GM18951 (cell line): Measurements from ENCODE around the gene GDPD4.

Source experiments
- POLR2A ChIP-seq: IDR thresholded peaks from 4 replicates; pipeline ENCODE4 v1.6.1; 2011; ENCODE audit warnings: mild to moderate bottlenecking; ENCODE audit not compliant: insufficient read length, insufficient read depth; ENCODE audit errors: extremely low read depth
- in situ Hi-C: fragments of 300-500 bp; cut with MboI; formaldehyde crosslinking; loops from one replicate; pipeline ENCODE4 v1.12.0; 2022; ENCODE audit warnings: low sequenced_read_pairs, mixed read lengths, inconsistent platforms; ENCODE audit not compliant: unreplicated experiment

The GDPD4 gene

GRCh38 chr11:77213029-77213579, 88.4 kb downstream of the GDPD4 start:
- in situ Hi-C loops = no loop called here
- no peak for TF ChIP-seq POLR2A

DNA sequence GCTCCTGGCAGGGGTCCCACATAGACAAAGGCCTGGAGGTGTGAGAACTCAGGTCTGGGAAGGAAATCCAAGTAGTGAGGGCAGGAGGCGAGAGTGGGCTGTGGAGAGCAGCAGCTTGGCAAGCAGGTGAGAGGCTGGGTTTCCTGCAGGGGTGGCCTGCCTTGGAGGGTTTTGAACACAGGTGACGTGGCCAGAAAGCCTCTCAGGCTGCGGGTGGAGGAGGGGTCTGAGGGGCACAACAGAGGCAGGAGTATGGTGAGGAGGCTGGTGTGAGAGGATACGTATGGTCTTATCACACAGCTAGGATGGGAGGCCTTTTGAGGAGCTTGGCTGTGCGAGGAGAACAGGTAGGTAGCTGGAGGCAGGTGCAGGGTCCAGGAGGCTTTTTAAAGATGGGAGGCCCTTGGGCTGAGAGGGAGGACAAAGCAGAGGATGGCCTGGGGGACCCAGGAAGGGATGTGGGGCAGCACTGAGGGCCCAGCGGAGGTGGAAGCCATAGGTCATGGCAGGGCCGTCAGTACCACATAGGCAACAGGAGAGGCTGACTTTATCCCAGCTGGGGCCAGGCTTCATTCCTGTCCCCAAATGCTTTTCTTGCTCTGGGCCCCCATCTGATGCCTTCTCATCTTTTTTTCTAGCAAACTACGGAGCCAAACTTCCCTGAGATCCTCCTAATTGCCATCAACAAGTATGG, 89.0 kb downstream of the GDPD4 start:
- in situ Hi-C loops = no loop called here
- no peak for TF ChIP-seq POLR2A

GRCh38 chr11:77211594-77212251, 89.8 kb downstream of the GDPD4 start:
- TF ChIP-seq POLR2A = no peak
- in situ Hi-C loops = no loop called here

GRCh38 chr11:77211040-77211451, 90.4 kb downstream of the GDPD4 start:
- no peak for TF ChIP-seq POLR2A
- in situ Hi-C loops = no loop called here

- in situ Hi-C loops = no loop called here
These were observed 91.8 kb downstream of the GDPD4 start for GRCh38 chr11:77209663-77210062.

DNA sequence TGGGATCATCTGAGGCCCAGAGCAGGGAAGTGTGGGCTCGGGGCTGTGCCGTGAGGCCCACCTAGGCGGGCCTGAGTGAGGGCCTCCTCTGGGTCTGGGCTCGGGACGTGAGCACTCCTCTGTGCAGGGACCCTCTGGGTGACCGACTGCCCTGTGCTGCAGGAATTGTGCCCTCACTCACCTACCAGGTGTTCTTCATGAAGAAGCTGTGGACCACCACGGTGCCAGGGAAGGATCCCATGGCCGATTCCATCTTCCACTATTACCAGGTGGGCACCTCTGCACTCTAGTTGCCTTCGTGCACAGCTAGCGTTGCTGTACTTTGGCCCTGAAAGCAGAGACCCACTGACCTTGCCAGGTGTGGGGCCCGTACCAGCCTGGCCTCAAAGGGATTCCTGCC, 93.0 kb downstream of the GDPD4 start:
- no peak for TF ChIP-seq POLR2A
- in situ Hi-C loops = no loop called here

More at GRCh38 chr11:77209663-77210062, 91.8 kb downstream of the GDPD4 start:
- TF ChIP-seq POLR2A = no peak

GRCh38 chr11:77207618-77208313, 93.7 kb downstream of the GDPD4 start:
- TF ChIP-seq POLR2A = no peak
- in situ Hi-C loops = no loop called here

DNA sequence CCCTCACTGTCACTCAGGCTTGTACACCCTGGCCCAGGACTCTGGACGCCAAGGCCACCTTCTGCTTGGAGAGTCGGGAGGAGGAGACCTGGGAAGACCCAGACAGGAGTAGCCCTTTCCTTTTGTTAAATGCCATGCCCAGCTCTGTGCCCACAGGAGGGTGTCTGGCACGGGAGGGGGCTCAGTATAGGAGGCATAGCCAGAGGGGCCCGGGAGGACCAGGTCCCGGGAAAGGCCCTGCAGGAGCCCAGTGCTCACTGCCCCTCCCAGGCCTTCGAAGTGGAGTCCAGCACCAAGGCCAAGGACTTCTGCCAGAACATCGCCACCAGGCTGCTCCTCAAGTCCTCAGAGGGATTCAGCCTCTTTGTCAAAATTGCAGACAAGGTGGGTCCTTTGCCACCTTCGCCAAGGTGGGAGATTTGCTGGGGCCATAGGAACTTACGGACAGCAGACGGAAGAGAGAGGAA, 94.4 kb downstream of the GDPD4 start:
- in situ Hi-C loops = no loop called here
- no peak for TF ChIP-seq POLR2A

- no peak for TF ChIP-seq POLR2A
- in situ Hi-C loops = no loop called here
These were observed 95.0 kb downstream of the GDPD4 start for GRCh38 chr11:77206264-77207018.

DNA sequence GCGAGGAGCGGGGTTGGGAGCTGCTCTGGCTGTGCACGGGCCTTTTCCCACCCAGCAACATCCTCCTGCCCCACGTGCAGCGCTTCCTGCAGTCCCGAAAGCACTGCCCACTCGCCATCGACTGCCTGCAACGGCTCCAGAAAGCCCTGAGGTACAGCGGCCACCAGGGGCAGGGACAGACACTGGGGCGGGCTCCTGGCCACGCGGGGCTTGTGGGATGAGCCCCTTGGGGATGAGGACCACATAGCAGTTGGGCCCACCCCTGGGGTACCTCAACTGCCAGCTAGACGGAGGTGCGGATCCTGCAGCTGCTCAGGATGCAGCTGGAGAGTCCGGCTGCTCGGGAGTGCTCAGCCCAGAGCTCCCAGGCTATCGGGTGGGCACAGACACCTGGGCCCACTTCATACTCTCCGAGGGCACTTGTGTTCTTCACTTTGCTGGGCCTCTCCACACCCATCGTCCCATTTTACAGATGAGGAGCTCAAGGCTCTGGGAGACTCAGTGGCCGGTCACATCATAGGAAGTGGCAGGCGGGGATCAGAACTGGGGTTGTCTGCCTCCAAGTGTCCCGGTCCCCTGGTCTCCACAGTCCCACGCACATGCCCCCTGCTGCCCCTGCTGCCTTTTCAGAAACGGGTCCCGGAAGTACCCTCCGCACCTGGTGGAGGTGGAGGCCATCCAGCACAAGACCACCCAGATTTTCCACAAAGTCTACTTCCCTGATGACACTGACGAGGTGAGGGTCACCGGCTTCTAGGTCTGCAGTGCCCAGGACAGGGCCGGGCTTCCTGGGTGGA, 95.8 kb downstream of the GDPD4 start:
- no peak for TF ChIP-seq POLR2A
- in situ Hi-C loops = no loop called here

DNA sequence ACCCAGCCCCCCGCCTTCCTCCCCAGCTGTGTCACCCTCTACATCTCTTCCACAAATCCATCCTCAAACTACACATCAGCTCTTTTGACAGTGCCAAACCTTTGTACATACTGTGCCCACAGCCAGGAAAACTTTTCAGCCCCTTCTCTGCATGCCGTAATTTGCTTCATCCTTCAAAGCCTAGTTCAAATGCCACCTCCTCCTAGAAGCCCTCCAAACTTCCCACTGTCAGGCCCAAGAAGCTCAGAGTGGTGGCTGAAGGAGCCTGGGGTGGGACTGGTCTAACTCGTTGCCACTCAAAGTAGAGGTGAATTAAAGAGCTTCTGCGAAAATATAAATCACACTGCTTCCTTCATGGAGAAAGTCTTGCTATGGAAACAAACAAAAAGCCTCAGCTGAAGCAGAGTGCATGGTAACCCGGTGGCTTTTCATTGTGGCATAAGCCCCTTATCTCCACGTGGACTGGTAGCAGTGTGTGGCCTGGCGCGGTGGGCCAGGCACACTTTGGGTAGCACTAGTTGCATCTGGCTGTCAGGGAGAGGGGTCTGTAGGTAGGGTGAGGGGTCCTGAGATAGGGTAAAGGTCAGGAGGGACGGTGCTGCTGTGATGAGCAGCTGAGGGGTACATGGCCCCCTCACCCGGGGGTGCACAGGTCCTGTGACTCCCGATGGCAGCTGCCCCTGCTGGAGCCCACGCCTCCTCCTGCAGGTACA, 96.6 kb downstream of the GDPD4 start:
- no peak for TF ChIP-seq POLR2A
- in situ Hi-C loops = no loop called here

- in situ Hi-C loops = no loop called here
- TF ChIP-seq POLR2A = no peak
These were observed 97.4 kb downstream of the GDPD4 start for GRCh38 chr11:77203901-77204753.
